Skin of body (tissue), 2 donors: ENCODE data around the gene ADIPOR2. TPM values are rescaled to one million over a fixed set of nuclear protein-coding genes. Genes with fewer than 3 reads are reported as not detected.
"Not testable (repeated sequence)": the region's sequence is repeated elsewhere in the genome, so short reads cannot be mapped to it uniquely, and the experiment has no call there.

Experiments
- DNase-seq: peaks from one replicate; lab custom pipeline; 2025; lab: John Stamatoyannopoulos, UW
- total RNA-seq: library from RNA; depleted of rRNA; stranded (reverse); fragments of >200 nt; gene quantifications from one replicate; pipeline ENCODE4 v1.2.3, GENCODE V29; 2014

Gene ADIPOR2
- total RNA-seq, 1 donor from 2014 or later, result 68.0 TPM

- no peak for DNase-seq
Observed at GRCh38 chr12:1811281-1811947, 120.5 kb downstream of the ADIPOR2 start.

- DNase-seq, result no peak
Observed at GRCh38 chr12:1811948-1812291, 121.0 kb downstream of the ADIPOR2 start.

DNA sequence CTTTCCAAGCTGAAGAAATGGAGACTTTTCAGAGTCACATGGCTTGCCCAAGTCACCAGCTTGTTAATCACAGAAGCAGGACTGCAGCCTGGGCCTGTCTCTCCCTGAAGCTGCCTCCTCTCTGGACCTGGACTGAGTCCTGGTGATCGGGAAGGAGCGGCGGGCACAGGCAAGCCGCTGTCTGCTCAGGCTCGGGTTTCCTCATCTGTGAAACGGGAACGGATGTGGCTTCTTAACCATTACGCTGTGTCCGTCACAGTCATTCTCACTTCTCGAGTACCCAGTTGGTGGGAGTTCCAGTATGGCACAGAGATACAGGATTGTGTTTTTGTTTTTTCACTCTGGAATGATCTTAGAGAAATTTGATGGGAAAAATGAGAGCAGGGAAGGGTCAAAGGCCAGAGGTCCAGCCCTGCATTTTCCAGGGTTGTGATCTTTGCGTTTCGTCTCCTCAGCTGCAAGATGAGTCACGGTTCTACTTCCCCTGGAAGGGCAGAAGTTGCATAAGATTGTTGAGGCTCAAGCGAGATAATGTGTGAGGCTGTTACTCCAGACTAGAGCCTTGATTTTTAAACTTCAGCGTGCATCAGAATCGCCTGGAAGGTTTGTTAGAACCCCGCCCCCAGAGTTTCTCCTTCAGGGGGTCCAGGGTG is 121.9 kb downstream of the ADIPOR2 start:
- DNase-seq, result no peak

GRCh38 chr12:1814266-1814665 is 123.4 kb downstream of the ADIPOR2 start:
- DNase-seq, result no peak

DNA sequence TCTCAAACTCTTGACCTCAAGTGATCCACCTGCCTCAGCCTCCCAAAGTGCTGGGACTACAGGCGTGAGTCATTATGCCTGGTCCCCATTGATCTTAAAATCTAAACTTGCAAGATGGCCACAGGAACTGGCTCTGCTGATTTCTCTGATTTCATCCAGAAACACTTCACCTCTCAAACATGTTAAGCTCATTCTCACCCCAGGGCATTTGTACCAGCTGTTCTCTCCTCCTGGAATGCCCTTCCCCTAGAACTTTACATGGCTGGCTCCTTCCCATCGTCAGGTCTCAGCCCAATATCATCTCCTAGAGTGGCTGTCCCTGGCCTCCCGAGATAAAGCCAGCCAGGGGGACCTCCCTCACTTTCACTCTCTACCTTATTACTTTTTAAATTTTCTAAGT is 124.2 kb downstream of the ADIPOR2 start:
- no peak for DNase-seq

GRCh38 chr12:1815814-1816729 is 125.2 kb downstream of the ADIPOR2 start:
- DNase-seq, result no peak

GRCh38 chr12:1816730-1817348 is 126.0 kb downstream of the ADIPOR2 start:
- DNase-seq, result no peak

GRCh38 chr12:1817928-1818327 is 127.1 kb downstream of the ADIPOR2 start:
- not testable (repeated sequence) for DNase-seq

- DNase-seq, result no peak
Observed at GRCh38 chr12:1819050-1819449, 128.2 kb downstream of the ADIPOR2 start.

GRCh38 chr12:1819571-1819970 is 128.7 kb downstream of the ADIPOR2 start:
- no peak for DNase-seq

DNA sequence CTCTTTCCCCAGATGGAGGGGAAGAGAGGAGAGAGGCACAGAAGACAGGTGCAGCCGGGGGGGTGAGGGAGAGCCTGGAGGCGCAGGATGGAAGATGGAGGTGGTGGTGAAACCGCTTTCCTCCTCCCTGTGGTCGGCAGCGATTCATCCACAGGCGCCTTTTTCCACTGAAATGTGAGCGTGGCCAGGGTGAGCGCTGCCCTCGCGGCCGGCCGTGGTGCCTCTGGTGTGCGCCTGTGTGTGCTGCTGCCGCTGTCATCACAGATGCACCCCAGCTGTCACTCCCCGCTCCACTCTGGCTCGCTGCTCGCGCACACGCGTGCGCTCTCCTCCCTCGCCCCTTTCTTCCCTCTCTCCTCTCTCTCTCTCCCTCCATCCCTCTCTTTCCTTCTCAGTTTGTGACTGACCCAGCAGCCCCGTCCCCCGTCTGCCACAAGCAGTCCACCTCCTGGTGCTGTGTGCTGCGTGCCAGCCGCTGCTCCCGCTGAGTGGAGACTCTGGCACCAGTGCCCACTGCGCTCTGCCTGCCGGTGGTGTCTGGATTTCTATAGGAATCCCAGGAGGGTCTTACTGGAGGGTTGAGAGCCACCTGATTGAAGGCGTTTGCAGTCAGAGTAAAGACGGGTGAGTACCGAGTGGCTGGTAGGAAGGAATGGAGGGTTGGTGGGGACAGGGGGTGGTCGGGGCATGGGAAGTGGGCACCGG is 129.5 kb downstream of the ADIPOR2 start, which contains the start of gene LRTM2:
Gene LRTM2 (plus strand): TSS at position 375 of the 705 bp plus-strand sequence. CDS start 7,584 bp downstream, outside the sequence.
- no peak for DNase-seq

- no peak for DNase-seq
Observed at GRCh38 chr12:1820896-1821291, 130.0 kb downstream of the ADIPOR2 start.

DNA sequence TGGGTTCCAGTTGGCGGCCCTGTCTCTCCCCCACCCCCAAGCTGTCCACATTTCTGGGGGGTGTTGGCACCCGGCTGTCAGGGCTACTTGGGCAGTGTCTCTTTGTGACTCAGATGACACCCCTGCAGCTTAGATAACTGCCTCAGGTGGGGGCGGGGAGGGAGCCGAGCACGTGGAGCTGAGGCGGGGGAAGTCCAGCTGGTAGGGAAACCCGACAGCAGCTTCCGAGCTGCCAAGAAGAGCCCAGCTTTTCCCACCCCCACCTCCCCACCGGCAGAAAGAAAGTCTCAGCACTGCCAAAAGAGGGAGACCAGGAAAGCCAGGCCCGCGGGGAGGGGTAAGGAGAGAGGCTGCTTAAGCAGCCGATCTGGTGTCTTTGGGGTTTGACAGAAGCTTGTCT is 130.9 kb downstream of the ADIPOR2 start:
- DNase-seq, result no peak

DNA sequence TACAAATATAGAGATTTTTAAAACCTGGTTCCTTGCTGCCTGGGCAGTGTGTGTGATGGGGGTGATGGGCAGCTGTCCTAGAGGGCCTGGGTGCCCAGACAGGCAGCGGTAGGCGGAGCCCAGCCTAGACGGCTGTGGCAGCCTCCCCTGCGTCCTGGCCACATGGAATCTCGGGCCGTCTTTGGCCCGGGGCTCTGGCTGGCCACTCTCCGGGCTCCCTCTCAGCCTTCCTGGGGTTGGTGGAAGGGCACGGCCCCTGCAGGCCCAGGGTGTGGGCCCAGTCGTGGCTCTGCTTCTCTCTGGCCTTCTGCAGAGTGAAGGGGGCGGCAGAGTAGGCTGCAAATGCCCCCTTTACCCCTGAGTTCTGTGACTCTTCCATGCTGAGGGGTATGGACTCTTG is 131.8 kb downstream of the ADIPOR2 start:
- no peak for DNase-seq

GRCh38 chr12:1823237-1823636 is 132.4 kb downstream of the ADIPOR2 start:
- no peak for DNase-seq

- DNase-seq, result no peak
Observed at GRCh38 chr12:1825382-1826102, 134.7 kb downstream of the ADIPOR2 start.

DNA sequence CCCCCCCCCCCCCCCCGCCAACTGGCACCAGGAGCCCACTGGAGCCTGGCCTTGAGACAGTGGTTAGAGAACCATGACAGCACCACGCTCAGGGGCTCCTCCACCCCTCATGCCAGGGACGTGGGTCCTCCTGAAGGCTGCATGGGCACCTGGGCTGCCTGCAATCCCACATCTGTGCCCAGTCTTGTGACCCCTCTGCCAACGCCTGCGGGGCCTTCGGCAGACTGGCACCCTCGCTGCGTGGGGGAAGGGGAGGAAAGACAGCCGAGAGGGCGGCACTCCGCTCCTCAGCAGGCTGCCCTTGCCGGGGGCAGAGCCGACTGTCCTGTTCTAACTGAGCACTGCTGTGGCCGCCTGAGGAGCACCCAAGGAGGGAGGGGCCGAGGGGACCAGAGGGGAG is 135.5 kb downstream of the ADIPOR2 start:
- no peak for DNase-seq

GRCh38 chr12:1826867-1827705 is 136.2 kb downstream of the ADIPOR2 start:
- no peak for DNase-seq
